Calu3 (cell line): Measurements from ENCODE around the gene GOLIM4. TPM values are rescaled to one million over a fixed set of nuclear protein-coding genes. Genes with fewer than 3 reads are reported as not detected.
A peak's percentile ranks its signal among the peaks of the same experiment; 100 is the strongest.

Source experiments
- BruUV-seq: library from RNA; stranded (reverse); fragments of 400-500 nt; replicated peaks from 2 replicates; lab custom pipeline; 2021; lab: Mats Ljungman, UMichigan
- CTCF ChIA-PET: fragments of 300-600 bp; sonication (Branson Sonifier 250); formaldehyde crosslinking; loops from one replicate; lab custom pipeline; 2022; ENCODE audit warnings: antibody characterized with exemption; lab: Charles Lee
- DNase-seq: peaks from one replicate; pipeline ENCODE4 v3.0.0; 2022
- H3K27ac Mint-ChIP-seq: one replicate; pipeline ENCODE4 v1.8.0; 2022; ENCODE audit warnings: mixed read lengths; ENCODE audit not compliant: unreplicated experiment
- H3K27me3 Mint-ChIP-seq: one replicate; pipeline ENCODE4 v1.8.0; 2022; ENCODE audit warnings: mixed read lengths; ENCODE audit not compliant: unreplicated experiment
- H3K36me3 Mint-ChIP-seq: one replicate; pipeline ENCODE4 v1.8.0; 2022; ENCODE audit warnings: mild to moderate bottlenecking, moderate library complexity, mixed read lengths; ENCODE audit not compliant: insufficient read depth, unreplicated experiment
- H3K4me1 Mint-ChIP-seq: one replicate; pipeline ENCODE4 v1.8.0; 2022; ENCODE audit warnings: mild to moderate bottlenecking, low read depth, mixed read lengths; ENCODE audit not compliant: unreplicated experiment
- H3K4me3 Mint-ChIP-seq: one replicate; pipeline ENCODE4 v1.8.0; 2022; ENCODE audit warnings: mild to moderate bottlenecking, low read depth, moderate library complexity, mixed read lengths; ENCODE audit not compliant: unreplicated experiment
- H3K9me3 Mint-ChIP-seq: one replicate; pipeline ENCODE4 v1.8.0; 2022; ENCODE audit warnings: low read depth, mixed read lengths; ENCODE audit not compliant: unreplicated experiment
- CTCF ChIP-seq: fragments of 200-600 bp; IDR thresholded peaks from one replicate; pipeline ENCODE4 v1.8.0; 2022; ENCODE audit warnings: antibody characterized with exemption; ENCODE audit not compliant: unreplicated experiment
- intact Hi-C: fragments of 100-400 bp; cut with micrococcal nuclease; formaldehyde crosslinking; loops from one replicate; pipeline ENCODE4 v1.10.0; 2022; ENCODE audit not compliant: unreplicated experiment
- total RNA-seq: library from RNA; stranded (reverse); gene quantifications from 2 replicates; pipeline ENCODE4 v1.2.3, GENCODE V29; 2022

The GOLIM4 gene
- total RNA-seq, 1 experiment from 2014 or later: 53.8 TPM

DNA sequence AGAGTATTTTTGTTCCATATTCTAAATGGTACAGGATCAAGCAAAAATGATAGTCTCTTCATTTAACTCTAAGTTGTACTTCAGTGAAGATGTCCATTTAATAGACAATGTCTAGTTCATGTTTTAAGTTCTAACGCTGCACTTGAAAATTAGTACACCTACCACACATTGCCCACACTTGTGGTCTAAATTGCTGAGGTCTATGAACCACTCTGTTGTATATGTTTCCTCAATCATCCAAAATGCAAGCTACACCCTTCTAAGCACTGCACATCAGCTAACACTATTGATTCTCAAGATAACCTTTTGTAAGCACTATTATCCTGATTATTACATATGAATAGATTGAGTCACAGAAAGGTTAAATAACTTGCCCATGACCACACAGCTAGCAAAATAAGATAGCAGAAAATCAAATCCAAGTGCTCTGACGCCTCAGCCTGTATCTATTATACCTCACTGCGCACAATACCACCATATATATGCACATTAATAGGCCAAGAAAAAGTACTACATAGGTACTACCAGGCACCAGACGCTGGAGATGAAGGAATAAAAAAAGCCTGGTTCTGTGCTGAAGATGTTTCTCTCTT, 6.4 kb downstream of the GOLIM4 start:
- H3K36me3 Mint-ChIP-seq: peaks cover 13% of the 10 kb centered on the region
- peaks cover 60% of the 10 kb centered on the region for H3K4me1 Mint-ChIP-seq
- no peak overlapping the region for H3K27ac Mint-ChIP-seq
- H3K9me3 Mint-ChIP-seq: no peaks in the 10 kb centered on the region
- intact Hi-C loops: no loop called here
- no peak overlapping the region for H3K4me3 Mint-ChIP-seq
- no peaks in the 10 kb centered on the region for H3K27me3 Mint-ChIP-seq
- BruUV-seq: no TSS peak
- no peak for DNase-seq
- no peak for TF ChIP-seq CTCF
- CTCF ChIA-PET: interaction anchor here (0.7 kb wide), 1 partner anchor 929 kb away, joined by 3 read pairs; no protein-coding TSS in a partner anchor

DNA sequence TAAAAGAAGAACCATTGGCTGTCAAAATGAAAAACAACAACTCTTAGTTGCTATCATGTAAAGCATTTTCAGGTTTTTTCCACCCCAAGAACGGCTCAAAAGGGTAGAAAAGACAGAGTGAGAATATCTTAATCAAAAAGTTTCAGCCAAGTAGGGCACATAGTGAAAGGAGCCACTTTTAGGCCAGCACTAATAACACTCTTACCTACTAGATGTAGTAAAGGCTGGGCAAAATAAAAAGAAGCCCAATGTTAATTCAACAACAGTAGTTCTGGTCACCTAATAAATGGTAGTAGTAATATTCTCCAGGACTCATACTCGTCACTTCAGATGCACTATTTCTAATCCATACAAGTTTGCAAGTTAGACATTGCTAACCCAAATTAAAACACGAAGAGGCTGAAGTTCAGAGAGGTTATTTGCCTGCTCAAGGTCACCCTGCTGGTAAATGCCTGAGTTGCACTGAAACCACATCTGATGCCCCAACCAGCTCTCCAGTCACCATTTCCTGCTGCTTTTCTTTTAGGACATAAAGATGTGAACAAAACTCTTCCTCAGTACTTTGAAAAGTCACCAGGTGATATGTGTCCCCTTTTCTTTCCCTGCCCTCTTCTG, 7.5 kb downstream of the GOLIM4 start:
- peaks cover 52% of the 10 kb centered on the region for H3K4me1 Mint-ChIP-seq
- DNase-seq: peak; percentile 41
- H3K27ac Mint-ChIP-seq: no peak overlapping the region
- CTCF ChIA-PET: no interaction called here
- no peaks in the 10 kb centered on the region for H3K27me3 Mint-ChIP-seq
- no peak overlapping the region for H3K4me3 Mint-ChIP-seq
- peak; percentile 74 for TF ChIP-seq CTCF
- no peaks in the 10 kb centered on the region for H3K9me3 Mint-ChIP-seq
- intact Hi-C loops: no loop called here
- peaks cover 5% of the 10 kb centered on the region for H3K36me3 Mint-ChIP-seq
- no TSS peak for BruUV-seq

DNA sequence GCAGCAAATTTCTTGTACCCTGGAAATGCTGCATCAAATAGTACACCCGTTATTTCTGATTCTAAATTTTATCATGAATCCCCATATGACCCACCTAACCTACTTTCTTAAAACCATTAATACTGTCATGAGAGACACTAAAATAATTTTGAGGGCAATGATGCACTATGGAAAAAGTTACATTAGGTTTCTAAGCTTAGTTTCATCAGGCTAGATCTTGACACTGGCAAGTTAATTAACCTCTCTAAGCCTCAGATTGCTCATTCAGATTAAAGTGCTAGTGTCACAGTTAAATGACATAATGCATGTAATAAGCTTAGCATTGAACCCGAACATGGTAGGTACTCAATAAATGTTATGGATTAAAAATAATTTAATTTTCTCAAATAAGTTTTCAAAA, 8.2 kb downstream of the GOLIM4 start:
- CTCF ChIA-PET: no interaction called here
- Mint-ChIP-seq H3K27me3 (no peaks in the 10 kb centered on the region), H3K4me3 (no peak overlapping the region), H3K9me3 (no peaks in the 10 kb centered on the region), H3K27ac (no peak overlapping the region), H3K36me3 (peaks cover 5% of the 10 kb centered on the region), H3K4me1 (peaks cover 46% of the 10 kb centered on the region)
- no peak for DNase-seq
- intact Hi-C loops: no loop called here
- BruUV-seq: no TSS peak
- TF ChIP-seq CTCF: no peak

- Mint-ChIP-seq H3K36me3 (no peaks in the 10 kb centered on the region), H3K27ac (no peak overlapping the region), H3K9me3 (no peaks in the 10 kb centered on the region), H3K4me1 (peaks cover 37% of the 10 kb centered on the region), H3K4me3 (no peak overlapping the region), H3K27me3 (no peaks in the 10 kb centered on the region)
- CTCF ChIA-PET: no interaction called here
- no TSS peak for BruUV-seq
- intact Hi-C loops: no loop called here
- no peak for DNase-seq
- no peak for TF ChIP-seq CTCF
Measured at GRCh38 chr3:168086541-168087260, 9.0 kb downstream of the GOLIM4 start.
